Measurements from ENCODE around the gene SLC38A10. TPM values are rescaled to one million over a fixed set of nuclear protein-coding genes. Genes with fewer than 3 reads are reported as not detected.
A peak's percentile ranks its signal among the peaks of the same experiment; 100 is the strongest.

The SLC38A10 gene
- total and polyA plus RNA-seq, 12 donors = 27.8 to 56.2 (median 38.4) TPM

DNA sequence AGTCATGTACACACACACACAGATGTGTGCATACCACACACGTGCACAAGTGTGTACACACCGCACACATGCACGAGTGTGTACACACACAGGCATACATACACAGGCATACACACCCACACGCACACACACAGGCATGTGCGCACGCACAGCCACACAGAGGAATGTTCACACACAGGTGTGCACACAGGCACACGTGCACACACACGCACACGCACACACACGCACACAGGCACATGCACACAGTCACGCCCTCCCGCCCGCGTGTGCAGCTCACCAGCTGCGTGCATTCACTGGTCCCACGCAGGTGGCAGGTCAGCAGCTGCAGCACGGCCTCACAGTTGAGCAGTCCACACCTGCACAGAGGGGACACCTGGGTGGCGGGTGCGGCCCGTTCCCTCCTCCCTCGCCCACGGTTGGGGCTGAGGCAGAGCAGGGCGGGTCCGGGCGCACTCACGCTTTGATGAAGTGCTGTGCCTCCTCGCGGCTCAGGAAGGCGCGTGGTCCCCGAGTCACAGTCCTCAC lies 63.9 kb downstream of the SLC38A10 start:
- Histone ChIP-seq H3K4me1 (peaks cover 0 to 14% (median 0%) of the 10 kb centered on the region in 9 donors), H3K27me3 (no peaks in the 10 kb centered on the region), H3K36me3 (peaks cover 0 to 69% (median 5%) of the 10 kb centered on the region in 9 donors), H3K4me3 (no peak overlapping the region), H3K27ac (no peak overlapping the region), H3K9me3 (peaks cover 0 to 9% (median 0%) of the 10 kb centered on the region in 11 donors)
- intact Hi-C loops (cut with DNase I) = loop anchor here in 1 of 10 donors (10.0 kb wide), 1 partner anchor 236 kb away; the partner anchor contains the start of gene CHMP6
- 92 to 93% methylated on average over 31 of the region's 31 CpGs for WGBS, 2 donors
- DNase-seq (no peak), ATAC-seq (no peak)
- no peak for TF ChIP-seq CTCF (IDR thresholded peaks at IDR 0.05)

GRCh38 chr17:81230043-81230820 lies 64.9 kb downstream of the SLC38A10 start:
- no peak for ATAC-seq
- Histone ChIP-seq H3K27ac (no peak overlapping the region), H3K36me3 (peaks cover 0 to 60% (median 5%) of the 10 kb centered on the region in 9 donors), H3K4me3 (no peak overlapping the region), H3K9me3 (peaks cover 0 to 9% (median 0%) of the 10 kb centered on the region in 11 donors), H3K4me1 (peaks cover 0 to 14% (median 0%) of the 10 kb centered on the region in 9 donors), H3K27me3 (no peaks in the 10 kb centered on the region)
- peak in 7 of 9 donors; percentile 10 to 37 (median 14) for TF ChIP-seq CTCF (IDR thresholded peaks at IDR 0.05)
- intact Hi-C loops (cut with DNase I) = loop anchor here in 1 of 10 donors (10.0 kb wide), 1 partner anchor 235 kb away; the partner anchor contains the start of gene CHMP6
- 91 to 93% methylated on average over 21 to 26 of the region's 26 CpGs for WGBS, 2 donors
- no peak for DNase-seq

DNA sequence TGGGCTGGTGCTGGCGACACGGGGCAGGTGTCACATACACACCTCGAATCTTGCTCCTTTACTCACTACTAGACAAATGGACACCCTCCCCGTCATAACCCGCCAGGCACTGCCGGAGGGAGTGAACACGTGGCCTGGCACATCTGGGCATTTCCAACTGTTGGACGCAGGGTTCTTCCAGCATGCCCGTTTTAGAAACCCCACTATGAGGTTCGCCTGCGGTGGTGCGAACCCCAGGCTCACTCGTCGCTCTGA lies 65.5 kb downstream of the SLC38A10 start:
- TF ChIP-seq CTCF (IDR thresholded peaks at IDR 0.05) = no peak
- ATAC-seq (no peak), DNase-seq (no peak)
- Histone ChIP-seq H3K27me3 (no peaks in the 10 kb centered on the region), H3K4me1 (peaks cover 0 to 14% (median 0%) of the 10 kb centered on the region in 9 donors), H3K4me3 (no peak overlapping the region), H3K9me3 (peaks cover 0 to 9% (median 0%) of the 10 kb centered on the region in 11 donors), H3K36me3 (peaks cover 0 to 58% (median 5%) of the 10 kb centered on the region in 9 donors), H3K27ac (no peak overlapping the region)
- 95 to 96% methylated on average over 14 of the region's 14 CpGs for WGBS, 2 donors
- intact Hi-C loops (cut with DNase I) = loop anchor here in 3 of 10 donors (5.0 to 10.0 kb wide), 3 partner anchors 85 to 207 kb away; no protein-coding TSS in a partner anchor

DNA sequence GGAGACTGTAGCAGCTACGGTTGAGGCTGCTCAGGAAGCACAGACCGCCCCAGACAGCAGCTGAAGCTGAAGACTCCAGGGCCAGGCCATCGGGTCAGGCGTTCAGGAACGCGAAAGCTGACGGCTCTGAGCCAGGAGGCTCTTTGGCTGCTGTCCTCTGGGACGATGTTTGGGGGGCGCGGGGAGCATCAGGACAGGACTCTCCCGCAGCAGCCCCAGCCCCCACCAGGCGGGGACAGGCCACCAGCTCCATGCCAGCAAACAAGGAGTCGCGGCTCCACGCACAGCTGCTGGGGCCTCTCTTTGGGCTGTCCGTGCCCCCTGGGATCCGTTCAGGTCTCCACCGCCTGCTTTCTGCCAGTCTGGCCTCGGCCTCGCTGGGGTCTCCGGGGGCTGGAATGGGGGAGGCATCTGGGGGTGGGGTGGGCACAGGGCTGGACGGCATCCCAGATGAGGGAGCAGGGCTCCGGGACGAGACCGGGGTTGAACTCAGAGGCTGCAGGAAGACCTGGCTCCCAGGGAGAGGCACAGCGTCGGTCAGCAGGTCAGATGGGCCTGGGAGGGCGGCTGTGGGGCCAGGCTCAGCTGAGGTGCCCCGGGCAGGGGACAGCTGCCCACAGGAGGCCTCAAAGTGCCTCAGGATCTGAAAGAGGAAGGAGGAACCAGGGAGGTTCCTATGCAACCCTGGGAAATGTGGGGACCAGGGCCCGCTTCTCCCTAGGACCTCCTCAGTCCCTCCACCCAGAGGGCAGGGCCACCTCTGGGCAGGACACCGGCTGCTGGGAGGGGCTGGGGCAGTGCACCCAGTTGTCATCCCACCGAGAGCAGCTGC lies 66.1 kb downstream of the SLC38A10 start:
- TF ChIP-seq CTCF (IDR thresholded peaks at IDR 0.05) = no peak
- ATAC-seq (peak in 3 of 8 donors; percentile 9 to 18 (median 18)), DNase-seq (no peak)
- Histone ChIP-seq H3K27me3 (no peaks in the 10 kb centered on the region), H3K36me3 (peaks cover 0 to 58% (median 5%) of the 10 kb centered on the region in 9 donors), H3K4me1 (peaks cover 0 to 14% (median 0%) of the 10 kb centered on the region in 9 donors), H3K4me3 (no peak overlapping the region), H3K9me3 (peaks cover 0 to 9% (median 0%) of the 10 kb centered on the region in 11 donors), H3K27ac (no peak overlapping the region)
- 86 to 87% methylated on average over 32 of the region's 32 CpGs for WGBS, 2 donors
- intact Hi-C loops (cut with DNase I) = loop anchor here in 3 of 10 donors (5.0 to 10.0 kb wide), 3 partner anchors 84 to 207 kb away; no protein-coding TSS in a partner anchor

Measured in heart right ventricle (tissue), 16 donors.